GM15510 (cell line): ENCODE measurements around the gene MLLT1.

ENCODE experiments used
- POLR2A ChIP-seq: IDR thresholded peaks from 3 replicates; pipeline ENCODE4 v1.6.1; 2011; ENCODE audit warnings: borderline replicate concordance; ENCODE audit not compliant: insufficient read length; ENCODE audit errors: extremely low read depth

Gene MLLT1

GRCh38 chr19:6279931-6280591 lies at the start of gene MLLT1:
Gene MLLT1 (minus strand): TSS chr19:6279975. CDS start chr19:6279784, 191 bp downstream.
- peak; percentile 55 for TF ChIP-seq POLR2A

- TF ChIP-seq POLR2A, result no peak
These were observed 47.0 kb upstream of the MLLT1 start for GRCh38 chr19:6326815-6327214.

- no peak for TF ChIP-seq POLR2A
These were observed 45.8 kb upstream of the MLLT1 start for GRCh38 chr19:6325614-6326013.

GRCh38 chr19:6324757-6325156 lies 45.0 kb upstream of the MLLT1 start:
- no peak for TF ChIP-seq POLR2A

GRCh38 chr19:6322284-6322683 lies 42.5 kb upstream of the MLLT1 start:
- TF ChIP-seq POLR2A, result no peak

- no peak for TF ChIP-seq POLR2A
These were observed 39.6 kb upstream of the MLLT1 start for GRCh38 chr19:6319376-6319775.

- TF ChIP-seq POLR2A, result no peak
These were observed 39.0 kb upstream of the MLLT1 start for GRCh38 chr19:6318772-6319171.

GRCh38 chr19:6313398-6313969 lies 33.7 kb upstream of the MLLT1 start:
- no peak for TF ChIP-seq POLR2A

GRCh38 chr19:6312018-6312417 lies 32.2 kb upstream of the MLLT1 start:
- no peak for TF ChIP-seq POLR2A

- no peak for TF ChIP-seq POLR2A
These were observed 18.6 kb upstream of the MLLT1 start for GRCh38 chr19:6298413-6298812.

- no peak for TF ChIP-seq POLR2A
These were observed 17.4 kb upstream of the MLLT1 start for GRCh38 chr19:6297202-6297601.

GRCh38 chr19:6292006-6292405 lies 12.2 kb upstream of the MLLT1 start:
- no peak for TF ChIP-seq POLR2A

- no peak for TF ChIP-seq POLR2A
These were observed 9.0 kb upstream of the MLLT1 start for GRCh38 chr19:6288737-6289136.

GRCh38 chr19:6287269-6287885 lies 7.6 kb upstream of the MLLT1 start:
- TF ChIP-seq POLR2A, result no peak

- TF ChIP-seq POLR2A, result no peak
These were observed 6.9 kb upstream of the MLLT1 start for GRCh38 chr19:6286676-6287075.

- no peak for TF ChIP-seq POLR2A
These were observed 200 bp downstream of the MLLT1 start for GRCh38 chr19:6279620-6279930.

- TF ChIP-seq POLR2A, result no peak
These were observed 795 bp downstream of the MLLT1 start for GRCh38 chr19:6278740-6279619.
